GM21619 (cell line): ENCODE results near the gene SLX4.
A peak's percentile ranks its signal among the peaks of the same experiment; 100 is the strongest.

Experiments used
- ATAC-seq: cut with Tn5 transposase; IDR thresholded peaks from one replicate; pipeline ENCODE4 v1.9.1; 2021; ENCODE audit not compliant: unreplicated experiment

Gene SLX4

GRCh38 chr16:3583303-3584038 is 27.9 kb downstream of the SLX4 start:
- no peak for ATAC-seq

- ATAC-seq, result no peak
Observed at GRCh38 chr16:3582276-3583165, 28.9 kb downstream of the SLX4 start.

- no peak for ATAC-seq
Observed at GRCh38 chr16:3581392-3581791, 30.0 kb downstream of the SLX4 start.

GRCh38 chr16:3580686-3581085 is 30.7 kb downstream of the SLX4 start:
- no peak for ATAC-seq

GRCh38 chr16:3580251-3580651 is 31.2 kb downstream of the SLX4 start:
- no peak for ATAC-seq

- no peak for ATAC-seq
Observed at GRCh38 chr16:3579776-3580175, 31.6 kb downstream of the SLX4 start.

GRCh38 chr16:3578610-3579551 is 32.5 kb downstream of the SLX4 start:
- peak; percentile 58 for ATAC-seq

GRCh38 chr16:3578121-3578520 is 33.3 kb downstream of the SLX4 start:
- peak; percentile 8 for ATAC-seq

- peak; percentile 35 for ATAC-seq
Observed at GRCh38 chr16:3577302-3577752, 34.1 kb downstream of the SLX4 start, which contains the start of gene NLRC3. TSS of gene NLRC3 (minus strand) at chr16:3577403. CDS start at chr16:3565036, 12,367 bp downstream.

- no peak for ATAC-seq
Observed at GRCh38 chr16:3576211-3576610, 35.2 kb downstream of the SLX4 start.

- ATAC-seq, result no peak
Observed at GRCh38 chr16:3575491-3575890, 35.9 kb downstream of the SLX4 start.

- no peak for ATAC-seq
Observed at GRCh38 chr16:3574195-3574594, 37.2 kb downstream of the SLX4 start.

- no peak for ATAC-seq
Observed at GRCh38 chr16:3573146-3573815, 38.1 kb downstream of the SLX4 start.

- no peak for ATAC-seq
Observed at GRCh38 chr16:3570420-3571062, 40.9 kb downstream of the SLX4 start.

- no peak for ATAC-seq
Observed at GRCh38 chr16:3569851-3570250, 41.6 kb downstream of the SLX4 start.

GRCh38 chr16:3566990-3567389 is 44.4 kb downstream of the SLX4 start:
- no peak for ATAC-seq

GRCh38 chr16:3564889-3565141 is 46.6 kb downstream of the SLX4 start:
- ATAC-seq, result no peak

- ATAC-seq, result no peak
Observed at GRCh38 chr16:3564130-3564888, 47.1 kb downstream of the SLX4 start.

- no peak for ATAC-seq
Observed at GRCh38 chr16:3562914-3563480, 48.4 kb downstream of the SLX4 start.
